Measurements from ENCODE around the gene CPNE1.

GRCh38 chr20:35674921-35675320, 10.2 kb upstream of the CPNE1 start:
- TF ChIP-seq CTCF (IDR thresholded peaks at IDR 0.05): no peak
- no peak for TF ChIP-seq ZFX (IDR thresholded peaks at IDR 0.05; ENCODE audit: borderline replicate concordance)
